Glutamatergic neuron (in vitro differentiated cells): ENCODE data around the gene NLRP1. TPM values are rescaled to one million over a fixed set of nuclear protein-coding genes. Genes with fewer than 3 reads are reported as not detected.

Experiments used
- DNase-seq: peaks from one replicate; pipeline ENCODE4 v3.0.0; 2022
- H3K27ac Mint-ChIP-seq: one replicate; pipeline ENCODE4 v1.8.0; 2020; ENCODE audit warnings: mild to moderate bottlenecking, mixed read lengths, inconsistent platforms; ENCODE audit not compliant: unreplicated experiment
- H3K27me3 Mint-ChIP-seq: one replicate; pipeline ENCODE4 v1.8.0; 2020; ENCODE audit warnings: mild to moderate bottlenecking, moderate library complexity, mixed read lengths, inconsistent platforms; ENCODE audit not compliant: unreplicated experiment
- H3K36me3 Mint-ChIP-seq: one replicate; pipeline ENCODE4 v1.8.0; 2020; ENCODE audit warnings: mild to moderate bottlenecking, mixed read lengths, inconsistent platforms; ENCODE audit not compliant: unreplicated experiment
- H3K4me1 Mint-ChIP-seq: one replicate; pipeline ENCODE4 v1.8.0; 2020; ENCODE audit warnings: mild to moderate bottlenecking, low read depth, mixed read lengths, inconsistent platforms; ENCODE audit not compliant: unreplicated experiment
- H3K4me3 Mint-ChIP-seq: one replicate; pipeline ENCODE4 v1.8.0; 2020; ENCODE audit warnings: mild to moderate bottlenecking, mixed read lengths, inconsistent platforms; ENCODE audit not compliant: unreplicated experiment
- H3K9me3 Mint-ChIP-seq: one replicate; pipeline ENCODE4 v1.8.0; 2020; ENCODE audit warnings: mild to moderate bottlenecking, moderate library complexity, mixed read lengths, inconsistent platforms; ENCODE audit not compliant: unreplicated experiment
- total RNA-seq: library from RNA; stranded (reverse); fragmentation: NEBNext Ultra II Directional; extraction: Animal tissue kit (Norgen Biotek cat#: 25700); gene quantifications from one replicate; pipeline ENCODE4 v1.2.1, GENCODE V29; 2021; ENCODE audit not compliant: unreplicated experiment
- TF ChIP-seq, protein P1 (sequence below): fragments of 200-600 bp; sonication (generic); IDR thresholded peaks from one replicate; pipeline ENCODE4 v1.5.0; 2021; ENCODE audit not compliant: partially characterized antibody, unreplicated experiment

The NLRP1 gene
- total RNA-seq, 1 donor from 2014 or later: 69.5 TPM

DNA sequence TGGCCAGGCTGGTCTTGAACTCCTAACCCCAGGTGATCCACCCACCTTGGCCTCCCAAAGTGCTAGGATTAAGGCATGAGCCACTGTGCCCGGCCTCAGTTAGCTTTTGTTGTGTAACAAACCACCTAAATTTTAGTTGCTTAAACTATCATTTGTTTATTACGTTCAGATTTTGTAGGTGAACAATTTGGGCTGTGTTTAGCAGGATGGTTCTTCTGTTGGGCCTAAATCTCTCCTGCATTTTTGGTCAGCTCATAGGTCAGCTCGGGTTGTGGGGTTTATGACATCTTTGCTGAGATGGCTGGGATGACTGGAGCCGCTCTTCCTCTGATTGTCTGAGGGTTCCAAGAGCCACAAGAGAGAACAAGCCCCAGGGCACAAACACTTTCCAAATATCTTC is 21.1 kb upstream of the NLRP1 start:
- TF ChIP-seq, protein P1, sequence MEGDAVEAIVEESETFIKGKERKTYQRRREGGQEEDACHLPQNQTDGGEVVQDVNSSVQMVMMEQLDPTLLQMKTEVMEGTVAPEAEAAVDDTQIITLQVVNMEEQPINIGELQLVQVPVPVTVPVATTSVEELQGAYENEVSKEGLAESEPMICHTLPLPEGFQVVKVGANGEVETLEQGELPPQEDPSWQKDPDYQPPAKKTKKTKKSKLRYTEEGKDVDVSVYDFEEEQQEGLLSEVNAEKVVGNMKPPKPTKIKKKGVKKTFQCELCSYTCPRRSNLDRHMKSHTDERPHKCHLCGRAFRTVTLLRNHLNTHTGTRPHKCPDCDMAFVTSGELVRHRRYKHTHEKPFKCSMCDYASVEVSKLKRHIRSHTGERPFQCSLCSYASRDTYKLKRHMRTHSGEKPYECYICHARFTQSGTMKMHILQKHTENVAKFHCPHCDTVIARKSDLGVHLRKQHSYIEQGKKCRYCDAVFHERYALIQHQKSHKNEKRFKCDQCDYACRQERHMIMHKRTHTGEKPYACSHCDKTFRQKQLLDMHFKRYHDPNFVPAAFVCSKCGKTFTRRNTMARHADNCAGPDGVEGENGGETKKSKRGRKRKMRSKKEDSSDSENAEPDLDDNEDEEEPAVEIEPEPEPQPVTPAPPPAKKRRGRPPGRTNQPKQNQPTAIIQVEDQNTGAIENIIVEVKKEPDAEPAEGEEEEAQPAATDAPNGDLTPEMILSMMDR: no peak
- Mint-ChIP-seq H3K27me3 (peaks cover 2% of the 10 kb centered on the region), H3K27ac (no peak overlapping the region), H3K4me1 (peaks cover 8% of the 10 kb centered on the region), H3K4me3 (no peak overlapping the region), H3K36me3 (no peaks in the 10 kb centered on the region), H3K9me3 (peaks cover 2% of the 10 kb centered on the region)
- DNase-seq: no peak

DNA sequence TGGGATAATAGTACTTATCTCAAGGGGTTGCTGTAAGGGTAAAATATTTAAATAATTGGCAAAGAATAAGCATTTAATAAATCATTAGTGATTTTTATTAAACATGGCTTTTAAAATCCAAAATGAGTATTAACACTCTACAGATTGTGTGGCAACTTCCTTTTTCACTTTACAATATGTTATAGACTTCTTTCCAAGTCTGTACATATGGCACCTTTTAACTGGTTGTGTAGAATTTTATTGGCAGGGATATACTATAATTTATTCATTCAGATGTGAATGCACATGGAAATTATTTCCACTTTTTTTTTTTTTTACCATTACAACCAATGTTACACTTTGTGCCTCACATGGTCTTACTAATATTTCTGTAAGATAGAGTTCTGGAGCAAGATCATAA is 15.7 kb upstream of the NLRP1 start:
- DNase-seq: no peak
- no peak overlapping the region for H3K27ac Mint-ChIP-seq
- H3K27me3 Mint-ChIP-seq: peaks cover 2% of the 10 kb centered on the region
- H3K36me3 Mint-ChIP-seq: no peaks in the 10 kb centered on the region
- TF ChIP-seq, protein P1: no peak
- peaks cover 2% of the 10 kb centered on the region for H3K9me3 Mint-ChIP-seq
- peaks cover 12% of the 10 kb centered on the region for H3K4me1 Mint-ChIP-seq
- H3K4me3 Mint-ChIP-seq: no peak overlapping the region

DNA sequence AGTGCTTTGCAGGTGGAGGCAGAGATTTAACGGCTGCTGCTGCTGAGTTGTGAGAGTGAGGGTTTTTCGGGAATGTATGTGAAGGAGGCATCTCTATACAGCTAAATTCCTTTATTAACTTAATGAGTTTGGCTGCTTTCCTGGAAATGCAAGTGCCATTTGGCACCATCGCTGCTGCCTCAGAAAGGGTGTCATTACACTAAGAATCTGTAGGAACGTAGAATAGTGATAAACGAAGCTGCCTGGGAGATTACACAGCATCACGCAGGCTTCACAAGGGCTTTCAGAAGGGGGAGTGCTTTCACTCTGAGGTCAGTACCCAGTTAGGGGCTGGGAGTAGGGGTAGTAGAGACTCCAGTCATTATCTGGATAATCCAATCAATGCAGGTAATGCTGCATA is 14.1 kb upstream of the NLRP1 start:
- Mint-ChIP-seq H3K9me3 (peaks cover 2% of the 10 kb centered on the region), H3K4me1 (peaks cover 15% of the 10 kb centered on the region), H3K36me3 (no peaks in the 10 kb centered on the region), H3K27me3 (peaks cover 2% of the 10 kb centered on the region), H3K27ac (no peak overlapping the region), H3K4me3 (no peak overlapping the region)
- no peak for DNase-seq
- TF ChIP-seq, protein P1: no peak

DNA sequence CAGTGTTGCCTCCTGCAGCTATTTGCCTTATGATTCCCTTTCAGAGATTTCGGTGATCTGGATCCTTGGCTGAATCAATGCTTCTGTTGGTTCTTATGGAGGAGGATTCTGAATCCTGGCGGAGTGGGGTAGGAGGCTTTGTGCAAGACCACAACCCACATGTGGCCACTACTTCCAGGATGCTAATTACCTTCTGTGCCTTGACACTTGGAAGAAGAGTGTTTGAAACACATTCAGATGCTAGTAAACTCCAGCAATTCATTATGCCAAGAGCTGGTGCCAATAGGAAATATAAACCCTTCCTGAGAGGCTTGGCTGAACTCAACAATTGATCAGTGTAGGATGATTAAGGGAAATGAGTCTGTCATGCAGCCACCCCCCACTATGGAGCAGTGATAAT is 12.1 kb upstream of the NLRP1 start:
- Mint-ChIP-seq H3K4me1 (peaks cover 9% of the 10 kb centered on the region), H3K27me3 (no peaks in the 10 kb centered on the region)

DNA sequence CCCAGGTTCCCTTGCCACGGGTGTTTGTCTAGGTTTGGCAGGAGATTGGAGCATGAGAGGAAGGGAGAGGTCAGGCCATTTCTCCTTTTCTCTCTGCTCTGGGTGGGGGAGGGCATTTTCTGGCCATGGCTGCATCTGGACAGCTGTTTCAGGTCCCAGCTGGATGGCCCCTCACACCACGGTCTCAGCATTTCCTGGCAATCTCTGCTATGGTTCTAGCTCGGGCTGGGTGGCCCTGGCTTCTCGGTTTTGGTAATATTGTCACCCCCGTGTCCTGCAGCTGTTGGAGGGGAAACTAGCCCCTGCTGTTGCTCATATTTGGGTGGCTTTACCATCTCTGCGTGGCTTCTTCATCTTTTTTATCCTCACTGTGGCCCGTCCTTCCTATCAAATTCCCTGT is 11.5 kb upstream of the NLRP1 start:
- no peak overlapping the region for H3K4me3 Mint-ChIP-seq
- H3K4me1 Mint-ChIP-seq: peaks cover 7% of the 10 kb centered on the region
- no peaks in the 10 kb centered on the region for H3K36me3 Mint-ChIP-seq
- H3K27ac Mint-ChIP-seq: no peak overlapping the region
- DNase-seq: no peak
- TF ChIP-seq, protein P1: no peak
- no peaks in the 10 kb centered on the region for H3K27me3 Mint-ChIP-seq
- H3K9me3 Mint-ChIP-seq: peaks cover under 1% of the 10 kb centered on the region

More for the DNA sequence above, 12.1 kb upstream of the NLRP1 start:
- Mint-ChIP-seq H3K27ac (no peak overlapping the region), H3K4me3 (no peak overlapping the region), H3K36me3 (no peaks in the 10 kb centered on the region), H3K9me3 (peaks cover 2% of the 10 kb centered on the region)
- TF ChIP-seq, protein P1: no peak
- DNase-seq: no peak
